Measurements from ENCODE around the gene HCN4.

Gene HCN4

GRCh38 chr15:73328981-73329380, 39.8 kb downstream of the HCN4 start:
- Histone ChIP-seq H3K36me3 (no peaks in the 10 kb centered on the region), H3K4me3 (ENCODE audit: low read depth in 1 of 2, low read length in 1 of 2) (no peak overlapping the region), H3K27ac (no peak overlapping the region), H3K4me1 (ENCODE audit: control insufficient read depth in 1 of 2, insufficient read depth in 1 of 2, low read depth in 1 of 2, low read length in 1 of 2) (no peaks in the 10 kb centered on the region), H3K9me3 (no peaks in the 10 kb centered on the region), H3K27me3 (peaks cover 27% of the 10 kb centered on the region)
- TF ChIP-seq CTCF (IDR thresholded peaks at IDR 0.05): no peak

GRCh38 chr15:73328149-73328820, 40.5 kb downstream of the HCN4 start:
- Histone ChIP-seq H3K4me1 (ENCODE audit: control insufficient read depth in 1 of 2, insufficient read depth in 1 of 2, low read depth in 1 of 2, low read length in 1 of 2) (no peaks in the 10 kb centered on the region), H3K27ac (no peak overlapping the region), H3K27me3 (peaks cover 26% of the 10 kb centered on the region), H3K9me3 (no peaks in the 10 kb centered on the region), H3K36me3 (no peaks in the 10 kb centered on the region), H3K4me3 (ENCODE audit: low read depth in 1 of 2, low read length in 1 of 2) (no peak overlapping the region)
- TF ChIP-seq CTCF (IDR thresholded peaks at IDR 0.05): no peak

- no peak for TF ChIP-seq CTCF (IDR thresholded peaks at IDR 0.05)
- no peaks in the 10 kb centered on the region for H3K36me3 ChIP-seq
- peaks cover 30% of the 10 kb centered on the region for H3K27me3 ChIP-seq
- no peak overlapping the region for H3K27ac ChIP-seq
- no peaks in the 10 kb centered on the region for H3K9me3 ChIP-seq
- H3K4me1 ChIP-seq (ENCODE audit: control insufficient read depth in 1 of 2, insufficient read depth in 1 of 2, low read depth in 1 of 2, low read length in 1 of 2): no peaks in the 10 kb centered on the region
- H3K4me3 ChIP-seq (ENCODE audit: low read depth in 1 of 2, low read length in 1 of 2): no peak overlapping the region
Observed at GRCh38 chr15:73326157-73326556, 42.6 kb downstream of the HCN4 start.

- H3K9me3 ChIP-seq: no peaks in the 10 kb centered on the region
- peaks cover 38% of the 10 kb centered on the region for H3K27me3 ChIP-seq
- TF ChIP-seq CTCF (IDR thresholded peaks at IDR 0.05): no peak
Observed at GRCh38 chr15:73325191-73325861, 43.4 kb downstream of the HCN4 start.

GRCh38 chr15:73324496-73325170, 44.1 kb downstream of the HCN4 start:
- Histone ChIP-seq H3K9me3 (no peaks in the 10 kb centered on the region), H3K4me1 (ENCODE audit: control insufficient read depth in 1 of 2, insufficient read depth in 1 of 2, low read depth in 1 of 2, low read length in 1 of 2) (no peaks in the 10 kb centered on the region), H3K4me3 (ENCODE audit: low read depth in 1 of 2, low read length in 1 of 2) (no peak overlapping the region), H3K27ac (no peak overlapping the region), H3K27me3 (peaks cover 45% of the 10 kb centered on the region), H3K36me3 (no peaks in the 10 kb centered on the region)
- no peak for TF ChIP-seq CTCF (IDR thresholded peaks at IDR 0.05)

More at GRCh38 chr15:73325191-73325861, 43.4 kb downstream of the HCN4 start:
- Histone ChIP-seq H3K36me3 (no peaks in the 10 kb centered on the region), H3K4me1 (ENCODE audit: control insufficient read depth in 1 of 2, insufficient read depth in 1 of 2, low read depth in 1 of 2, low read length in 1 of 2) (no peaks in the 10 kb centered on the region), H3K27ac (no peak overlapping the region), H3K4me3 (ENCODE audit: low read depth in 1 of 2, low read length in 1 of 2) (no peak overlapping the region)

Data from neutrophil (primary cell).